ENCODE measurements around the gene MLIP. TPM values are rescaled to one million over a fixed set of nuclear protein-coding genes. Genes with fewer than 3 reads are reported as not detected.
A peak's percentile ranks its signal among the peaks of the same experiment; 100 is the strongest.

The MLIP gene
- polyA plus RNA-seq, 4 donors, result 0.32 to 0.93 (median 0.48) TPM

DNA sequence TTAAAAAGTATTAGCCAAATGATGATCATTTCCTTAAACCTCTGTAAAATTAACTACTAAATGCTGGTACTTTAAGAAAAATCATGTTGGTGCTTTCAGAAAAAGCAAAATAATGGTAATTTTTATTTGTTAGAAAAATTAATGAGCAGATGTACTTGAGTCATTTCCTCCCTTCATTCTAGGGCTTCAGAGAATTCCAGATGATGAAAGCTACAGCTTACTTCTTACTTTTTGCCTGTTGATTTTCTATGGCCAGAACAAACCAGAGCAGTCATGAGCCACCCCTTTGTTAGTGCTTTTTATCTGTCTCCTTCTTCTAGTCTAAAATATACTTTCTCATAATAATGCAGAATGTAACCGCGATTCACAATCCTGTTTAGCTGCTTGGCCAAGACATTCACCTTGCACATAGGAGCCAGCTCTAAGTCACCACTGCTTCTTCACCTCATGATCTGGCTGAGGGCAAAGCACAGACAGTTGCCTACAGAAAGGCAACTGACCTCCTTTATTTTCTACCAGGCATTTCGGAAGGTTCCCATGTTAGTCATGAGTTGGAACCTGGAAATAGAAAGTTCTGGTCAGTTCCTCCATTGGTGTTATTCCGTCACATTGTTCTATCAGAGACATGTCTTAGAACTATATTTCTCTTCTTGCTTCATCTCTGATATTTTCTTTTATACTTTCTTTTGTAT, 153.5 kb downstream of the MLIP start:
- DNase-seq (ENCODE audit: low read depth in 4 of 4, low spot score in 2 of 4), result no peak

DNA sequence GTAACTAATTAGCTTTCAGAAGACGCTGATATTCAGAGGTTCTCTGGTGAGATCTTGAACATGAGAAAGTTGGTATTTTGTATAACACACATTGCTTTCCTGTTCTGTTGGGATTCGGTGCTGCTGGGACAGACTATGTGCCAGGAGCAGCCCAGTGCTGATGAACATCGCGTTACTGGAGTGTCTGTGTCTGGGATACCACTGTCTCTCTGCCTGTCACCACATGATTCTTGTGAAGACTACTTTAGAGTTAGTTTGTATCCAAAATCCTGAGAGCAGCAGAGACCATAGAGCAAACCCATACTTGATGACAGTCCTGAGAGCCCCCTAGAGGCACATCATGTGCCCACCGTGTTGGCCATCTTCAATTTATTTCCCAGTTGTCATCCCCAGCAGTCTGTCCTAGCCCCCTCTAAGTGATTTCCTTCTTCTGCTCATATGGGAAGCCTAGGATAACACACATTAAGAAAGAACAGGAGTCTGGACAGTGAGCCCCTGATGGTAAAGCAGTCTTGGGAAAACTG, 155.2 kb downstream of the MLIP start:
- DNase-seq (ENCODE audit: low read depth in 4 of 4, low spot score in 2 of 4), result no peak

DNA sequence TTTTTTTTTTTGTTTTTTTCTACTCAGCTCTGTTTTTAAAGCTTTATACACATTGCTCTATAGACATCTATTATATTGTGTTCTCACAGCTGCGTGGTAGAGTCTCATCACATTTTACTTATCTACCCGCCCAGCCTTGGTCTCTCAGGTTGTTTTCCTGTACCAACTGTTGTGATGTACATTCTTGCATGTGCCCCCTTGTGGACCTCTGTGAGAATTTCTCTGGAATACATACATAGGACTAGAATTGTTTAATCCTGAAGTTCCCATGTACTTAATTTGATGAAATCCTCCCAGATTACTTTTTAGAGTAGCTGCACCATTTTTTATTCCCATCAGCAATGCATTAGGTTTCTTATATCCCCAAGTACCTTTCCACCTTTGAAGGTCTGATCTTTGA, 156.6 kb downstream of the MLIP start:
- peak in 1 of 4 donors; percentile 27 for DNase-seq (ENCODE audit: low read depth in 4 of 4, low spot score in 2 of 4)

DNA sequence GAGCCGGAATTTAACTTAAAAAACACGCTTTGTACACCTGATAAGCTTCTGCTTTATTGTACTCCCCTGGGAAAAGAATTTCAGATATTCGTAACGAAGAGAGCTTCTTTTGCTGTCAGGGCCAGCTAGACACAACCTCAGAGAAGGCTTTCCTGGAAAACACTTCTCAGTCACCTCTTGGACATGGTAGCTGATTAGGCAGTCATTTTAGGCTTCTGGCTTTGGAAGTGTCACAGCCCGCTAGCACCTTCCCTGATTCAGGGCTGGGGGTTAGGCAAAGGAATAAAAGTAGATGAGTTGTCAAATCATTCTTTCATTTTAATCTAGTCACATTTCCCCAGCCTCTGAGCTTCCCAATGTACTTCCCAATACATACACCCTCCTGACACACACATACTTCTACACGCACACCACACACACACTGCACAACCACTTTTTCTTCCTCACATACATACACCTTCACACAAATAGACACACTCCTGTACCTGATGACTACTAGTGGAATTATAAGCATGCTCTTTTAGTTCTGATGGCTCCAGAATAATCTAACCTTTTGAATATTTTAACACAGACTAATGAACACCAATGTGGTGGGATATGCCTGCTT, 162.1 kb downstream of the MLIP start:
- DNase-seq (ENCODE audit: low read depth in 4 of 4, low spot score in 2 of 4), result no peak

DNA sequence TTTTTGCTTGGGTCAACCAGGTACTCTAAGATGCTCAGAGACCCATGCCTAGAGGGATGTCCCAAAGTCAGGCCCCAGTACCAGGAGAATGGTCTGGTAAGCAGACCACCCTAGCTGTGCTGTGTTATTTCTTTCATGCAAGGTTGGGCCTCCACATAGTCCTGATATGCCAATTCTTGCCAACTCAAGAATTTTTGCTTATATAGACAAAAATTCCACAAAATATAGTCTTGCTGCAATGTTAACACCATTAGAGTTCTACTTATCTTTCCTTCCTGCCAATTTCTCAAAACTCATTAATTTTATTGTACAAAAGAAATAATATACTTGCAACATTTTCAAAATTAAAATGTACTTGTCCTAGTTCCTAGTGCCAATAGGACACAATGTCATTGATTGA, 163.1 kb downstream of the MLIP start:
- DNase-seq (ENCODE audit: low read depth in 4 of 4, low spot score in 2 of 4), result no peak

DNA sequence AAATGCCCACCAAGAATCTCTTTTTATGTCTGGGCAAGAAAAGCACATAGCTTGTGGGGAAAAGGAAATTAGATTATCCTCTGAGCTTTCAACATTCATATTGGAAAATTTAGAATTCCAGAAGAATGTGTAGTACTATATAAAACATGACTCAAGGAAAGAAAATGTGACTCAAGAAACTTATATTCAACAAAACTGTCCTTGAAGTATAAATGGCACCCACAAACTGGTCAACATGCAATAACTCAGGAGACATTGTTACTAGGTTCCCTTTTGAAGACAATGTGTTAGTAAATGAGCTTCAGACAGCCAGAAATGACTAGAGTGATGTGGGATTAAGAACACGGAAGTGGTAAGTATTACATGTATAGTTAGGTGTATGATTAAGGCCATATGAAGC, 170.9 kb downstream of the MLIP start:
- no peak for DNase-seq (ENCODE audit: low read depth in 4 of 4, low spot score in 2 of 4)

DNA sequence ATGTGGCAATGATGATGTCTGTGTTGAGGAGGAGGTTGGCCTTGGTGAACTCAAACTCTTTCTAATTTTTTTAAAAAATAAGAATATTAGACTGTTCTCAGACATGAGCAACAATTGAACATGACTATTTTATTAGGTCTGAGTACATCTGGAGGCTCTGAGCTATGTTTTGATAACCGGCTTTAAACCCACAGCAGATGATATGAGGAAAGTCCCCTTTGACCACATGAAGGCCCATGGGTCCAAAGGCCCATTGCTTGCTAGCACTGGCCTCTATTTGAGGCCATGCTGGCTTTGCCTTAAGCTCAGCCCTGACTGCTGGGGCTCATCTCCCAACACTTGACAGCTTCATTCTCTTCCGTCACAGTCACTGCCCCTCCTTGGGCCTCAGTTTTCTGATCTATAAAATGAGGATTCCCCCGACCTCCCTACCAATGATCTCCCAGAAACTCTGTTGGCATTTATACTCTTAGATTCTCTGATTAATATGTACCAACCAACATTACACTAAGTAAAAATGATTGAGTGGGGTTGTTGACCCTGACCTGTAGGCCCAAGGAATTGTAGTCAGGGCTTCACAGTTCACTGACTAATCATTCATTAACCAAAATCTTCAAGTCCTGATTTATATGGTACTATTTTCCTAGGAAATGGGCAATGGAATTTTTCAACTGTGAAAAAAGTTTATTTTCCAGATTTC, 173.1 kb downstream of the MLIP start:
- DNase-seq (ENCODE audit: low read depth in 4 of 4, low spot score in 2 of 4), result no peak

DNA sequence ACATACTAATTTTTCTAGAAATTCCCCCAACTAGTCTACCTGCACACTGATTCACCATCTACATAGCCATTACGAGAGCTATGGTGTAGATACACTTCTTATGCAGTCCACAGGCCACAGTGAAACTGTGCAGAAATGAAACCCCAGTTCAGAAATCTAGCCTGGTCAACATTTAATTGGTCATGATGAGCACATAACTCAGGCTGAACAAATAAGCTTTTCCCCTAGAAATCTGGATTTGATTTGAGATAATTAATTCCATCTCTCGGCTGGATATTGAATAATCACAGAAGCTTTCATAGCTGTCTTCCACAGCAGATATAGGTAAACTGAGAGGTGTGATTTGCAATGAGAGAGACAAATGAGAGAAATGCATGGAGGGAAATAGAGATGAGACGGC, 174.4 kb downstream of the MLIP start:
- no peak for DNase-seq (ENCODE audit: low read depth in 4 of 4, low spot score in 2 of 4)

DNA sequence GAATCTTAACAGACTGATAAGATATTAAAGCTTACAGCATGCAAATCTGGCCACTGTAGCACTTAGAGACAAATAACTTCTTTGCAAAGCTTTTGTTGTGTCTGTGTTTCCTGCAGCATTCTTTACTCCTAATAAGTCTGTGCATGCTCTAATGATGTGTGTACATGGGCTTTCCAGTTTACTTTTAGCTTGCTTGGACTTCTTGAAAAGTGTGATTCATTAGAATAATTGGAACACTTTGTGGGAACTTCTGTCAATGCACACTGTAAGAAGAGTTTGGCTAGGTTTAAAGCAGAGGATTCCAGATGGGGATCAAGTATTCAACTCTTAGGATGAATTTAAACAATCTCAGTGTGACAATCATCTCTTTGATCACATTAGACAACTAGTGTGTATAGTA, 174.9 kb downstream of the MLIP start:
- DNase-seq (ENCODE audit: low read depth in 4 of 4, low spot score in 2 of 4), result no peak

DNA sequence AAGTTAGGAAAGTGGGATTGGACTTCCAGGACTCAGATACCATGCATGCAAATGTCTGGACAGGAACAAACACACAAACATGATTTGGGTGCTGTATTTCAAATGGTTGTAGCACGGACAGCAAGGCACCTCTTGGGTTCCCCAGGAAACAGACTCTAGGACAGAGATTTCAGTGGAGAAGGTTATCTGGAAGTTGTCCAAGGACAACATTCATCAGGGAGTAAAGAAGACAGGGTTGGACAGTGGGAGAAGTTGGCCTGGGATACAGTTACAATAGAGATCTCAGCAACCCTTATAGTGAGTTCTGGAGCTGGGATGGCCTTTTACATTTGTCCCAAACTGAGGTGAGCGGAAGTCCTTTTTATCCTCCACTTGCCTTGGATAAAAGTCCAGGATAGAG, 177.2 kb downstream of the MLIP start:
- DNase-seq (ENCODE audit: low read depth in 4 of 4, low spot score in 2 of 4), result no peak

DNA sequence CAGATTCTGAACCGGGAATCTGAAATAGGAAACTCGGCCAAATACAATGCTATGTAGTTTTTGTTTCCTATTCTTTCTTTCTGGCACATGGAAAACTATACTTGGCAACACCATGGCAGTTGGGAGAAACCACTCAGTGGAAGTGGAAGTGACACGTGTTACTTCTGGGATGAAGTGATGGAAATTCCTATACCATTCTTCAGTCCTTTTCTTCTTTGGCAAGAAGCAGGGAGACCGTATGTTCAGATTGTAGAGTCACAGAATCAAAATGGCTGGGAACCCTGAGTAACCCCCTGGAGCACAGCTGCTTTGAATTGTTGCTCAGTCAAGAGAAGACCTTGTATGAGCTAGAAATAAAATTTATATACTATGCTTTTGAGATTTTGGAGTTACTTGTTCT, 178.2 kb downstream of the MLIP start:
- DNase-seq (ENCODE audit: low read depth in 4 of 4, low spot score in 2 of 4), result no peak

DNA sequence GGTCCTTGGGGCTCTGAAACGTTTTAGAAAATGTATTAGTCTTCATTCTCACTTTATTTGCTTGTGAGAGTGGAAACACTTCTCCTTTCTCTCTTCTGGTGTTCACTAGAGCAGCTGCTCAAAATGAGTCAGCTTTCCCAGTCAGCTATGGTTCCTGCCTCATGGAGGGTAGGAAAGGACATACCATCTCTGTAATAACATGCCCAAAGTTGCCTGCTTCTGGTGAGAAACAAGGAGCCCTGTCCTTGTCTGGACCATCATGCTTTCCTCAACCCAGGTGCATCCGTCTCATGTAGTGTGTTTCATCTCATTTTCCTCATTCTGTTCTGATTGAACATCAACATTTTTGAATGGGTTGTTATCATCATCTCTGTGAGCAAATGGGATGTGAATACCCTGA, 179.9 kb downstream of the MLIP start:
- no peak for DNase-seq (ENCODE audit: low read depth in 4 of 4, low spot score in 2 of 4)

DNA sequence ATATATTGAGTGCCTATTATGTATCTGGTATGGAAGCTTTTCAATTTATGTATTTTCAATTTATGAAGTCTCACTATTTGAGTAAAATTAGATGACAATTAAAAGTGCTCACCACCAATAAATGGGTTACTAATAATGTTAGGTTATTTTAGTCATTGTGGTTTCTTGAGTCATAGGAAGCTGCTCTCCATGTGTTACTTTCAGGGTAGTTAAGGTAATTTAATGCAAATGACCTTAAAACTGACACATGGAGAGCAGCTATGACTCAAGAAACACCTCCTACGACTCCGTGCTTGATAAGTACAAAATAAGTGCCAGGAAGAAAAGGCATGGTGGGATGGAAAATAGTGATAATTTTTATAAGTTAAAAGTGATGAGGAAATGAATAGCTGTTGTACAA, 180.5 kb downstream of the MLIP start:
- no peak for DNase-seq (ENCODE audit: low read depth in 4 of 4, low spot score in 2 of 4)

DNA sequence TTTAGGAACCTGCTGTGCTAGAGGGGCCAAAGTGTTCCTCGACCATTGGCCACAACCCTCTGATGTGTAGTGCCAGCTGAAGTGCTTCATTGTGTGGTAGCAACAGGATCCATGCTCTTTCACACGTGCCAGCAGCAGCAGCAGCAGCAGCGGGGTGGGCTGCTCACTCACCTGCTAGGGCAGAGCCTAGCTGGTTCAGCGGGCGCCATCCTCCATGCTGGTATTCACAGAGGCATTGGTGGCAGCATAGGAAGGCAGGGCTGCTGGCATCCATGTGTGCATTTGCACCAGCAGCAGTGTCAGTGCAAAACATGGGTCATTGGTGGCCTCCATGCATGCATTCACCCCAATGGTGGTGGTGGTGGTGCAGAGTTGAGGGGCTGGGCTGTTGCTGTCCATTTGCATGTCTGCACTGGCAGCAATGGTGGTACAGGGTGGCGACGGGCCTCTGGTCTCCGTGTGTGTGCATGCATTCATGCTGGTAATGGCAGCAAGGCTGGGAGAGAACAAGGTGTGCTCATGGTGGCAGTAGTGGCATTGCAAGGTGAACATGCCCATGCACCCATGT, 183.8 kb downstream of the MLIP start:
- DNase-seq (ENCODE audit: low read depth in 4 of 4, low spot score in 2 of 4), result no peak

DNA sequence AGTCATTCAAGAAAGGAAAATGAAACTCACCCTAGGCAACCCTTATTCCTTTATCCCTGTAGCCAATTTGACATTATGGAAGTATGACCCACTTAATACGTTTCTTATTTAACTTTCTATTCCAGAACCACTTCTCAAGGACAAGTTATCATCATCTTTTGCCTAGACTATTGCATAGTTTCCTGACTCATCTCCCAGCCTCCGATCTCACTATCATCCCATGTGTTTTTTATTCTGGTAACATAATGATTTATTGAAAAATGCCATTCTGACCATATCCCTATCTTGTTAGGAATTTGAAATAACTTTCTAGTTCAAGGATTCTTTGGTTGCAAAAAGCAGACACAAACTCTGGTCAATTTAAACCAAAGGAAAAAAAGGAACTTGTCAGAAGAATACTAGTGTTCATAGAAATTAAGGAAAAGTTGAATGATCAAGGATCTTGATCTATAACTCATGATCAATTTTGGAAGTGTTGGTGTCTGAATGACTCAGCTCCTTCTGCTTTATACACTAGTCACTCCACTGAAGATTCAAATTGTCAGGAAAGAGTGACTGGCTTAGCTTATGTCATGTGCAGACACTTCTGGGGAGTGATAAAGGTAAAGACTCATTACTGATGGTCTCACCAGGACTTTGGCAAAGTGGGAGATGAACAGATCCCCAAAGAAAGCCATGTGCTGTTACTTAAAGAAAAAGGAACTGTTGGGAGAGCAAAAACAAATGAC, 188.5 kb downstream of the MLIP start:
- DNase-seq (ENCODE audit: low read depth in 4 of 4, low spot score in 2 of 4), result no peak

DNA sequence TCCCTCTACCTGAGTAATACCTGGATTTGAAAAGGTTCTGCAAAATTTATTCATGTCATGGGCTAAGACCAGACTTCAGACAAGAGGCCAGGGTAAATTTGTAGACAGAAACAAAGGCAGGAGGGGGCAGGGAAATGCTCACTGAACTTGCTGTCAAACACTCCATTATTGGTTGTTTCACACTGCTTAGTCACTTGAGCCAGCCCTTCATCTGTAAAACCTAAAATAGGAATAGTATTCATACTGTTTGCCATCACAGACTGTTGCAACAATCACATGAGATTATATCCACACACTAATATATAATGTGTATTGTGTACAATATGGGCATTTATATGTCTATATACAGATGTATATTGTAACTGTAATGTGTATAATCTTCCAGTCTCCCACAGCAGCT, 190.5 kb downstream of the MLIP start:
- no peak for DNase-seq (ENCODE audit: low read depth in 4 of 4, low spot score in 2 of 4)

DNA sequence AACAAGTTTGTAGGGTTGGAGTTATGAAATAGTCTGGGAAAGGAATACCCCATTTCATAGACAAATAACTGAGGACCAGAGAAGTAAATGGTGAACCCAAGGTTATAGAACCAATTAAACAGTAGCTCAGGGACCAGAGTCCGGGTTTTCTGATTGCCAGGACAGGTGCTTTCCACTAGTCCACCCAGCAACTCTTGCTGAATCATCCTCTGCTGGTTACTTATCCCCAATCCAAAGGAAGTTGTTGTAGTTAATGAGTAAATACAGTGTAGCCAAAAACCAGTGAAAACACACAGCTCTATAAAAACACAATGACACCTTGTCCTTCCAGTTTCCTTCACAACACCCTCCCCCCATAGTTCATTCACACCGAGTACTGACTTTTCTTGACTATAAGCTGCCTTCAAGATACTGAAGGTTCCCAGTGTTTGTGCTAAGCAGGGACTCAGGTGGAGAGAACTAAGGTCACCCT, 196.2 kb downstream of the MLIP start:
- peak in 1 of 4 donors; percentile 17 for DNase-seq (ENCODE audit: low read depth in 4 of 4, low spot score in 2 of 4)

DNA sequence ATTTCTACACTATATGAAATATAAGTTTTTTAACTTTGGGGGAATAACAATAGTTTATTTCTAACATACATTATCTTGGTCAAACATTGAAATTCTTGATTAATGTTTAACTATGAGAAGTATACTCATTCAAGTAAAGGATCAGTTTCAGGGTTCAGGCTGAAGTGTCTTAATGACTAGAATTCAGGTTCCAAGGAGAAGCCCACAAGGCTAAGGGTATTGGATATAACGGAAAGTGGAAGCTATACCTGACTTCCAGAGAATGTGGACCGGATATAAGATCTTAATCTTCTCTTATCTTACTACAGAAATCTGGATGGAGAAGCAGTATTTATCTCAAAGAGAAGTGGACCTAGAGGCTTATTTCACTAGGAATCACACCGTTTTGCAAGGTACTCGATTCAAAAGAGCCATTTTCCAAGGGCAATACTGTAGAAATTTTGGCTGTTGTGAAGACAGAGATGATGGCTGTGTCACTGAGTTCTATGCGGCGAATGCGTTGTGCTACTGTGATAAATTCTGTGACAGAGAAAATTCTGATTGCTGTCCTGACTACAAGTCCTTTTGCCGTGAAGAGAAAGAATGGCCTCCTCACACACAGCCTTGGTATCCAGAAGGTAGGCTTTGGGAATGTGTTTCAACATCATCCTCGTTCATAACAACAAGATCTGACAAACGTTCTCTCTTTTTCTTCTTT, 197.2 kb downstream of the MLIP start, which contains the start of gene TINAG:
Gene TINAG (plus strand): TSS at position 153 of the 697 bp plus-strand sequence. CDS start 110 bp downstream, at position 263.
- DNase-seq (ENCODE audit: low read depth in 4 of 4, low spot score in 2 of 4), result no peak

DNA sequence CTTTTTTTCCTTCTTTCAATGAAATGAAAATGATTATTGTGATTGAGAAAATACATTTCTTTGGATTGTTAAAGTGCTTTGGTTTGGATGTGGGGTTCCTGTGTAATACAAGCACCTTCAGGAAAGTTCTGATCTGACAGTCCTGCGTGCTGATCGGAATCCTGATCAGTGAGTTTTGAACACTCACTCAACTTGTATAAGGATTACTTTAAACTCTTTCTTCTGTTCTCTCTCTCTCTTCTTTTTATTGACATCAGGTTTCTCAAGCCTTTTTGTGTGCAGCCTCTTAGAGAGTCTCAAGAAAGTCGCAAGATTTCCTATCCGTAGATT, 197.7 kb downstream of the MLIP start:
- no peak for DNase-seq (ENCODE audit: low read depth in 4 of 4, low spot score in 2 of 4)
